Panc1 (cell line): ENCODE measurements around the gene SPRYD3.

ENCODE experiments used
- SIN3A ChIP-seq: IDR thresholded peaks from 2 replicates; pipeline ENCODE4 v1.6.1; 2012; ENCODE audit warnings: low read depth, mild to moderate bottlenecking, low read length, moderate library complexity, borderline replicate concordance; ENCODE audit not compliant: insufficient read depth
- TF ChIP-seq, protein P1 (sequence below): fragments of 450-650 bp; IDR thresholded peaks from 2 replicates; pipeline ENCODE4 v1.5.1; 2017; ENCODE audit warnings: mild to moderate bottlenecking

DNA sequence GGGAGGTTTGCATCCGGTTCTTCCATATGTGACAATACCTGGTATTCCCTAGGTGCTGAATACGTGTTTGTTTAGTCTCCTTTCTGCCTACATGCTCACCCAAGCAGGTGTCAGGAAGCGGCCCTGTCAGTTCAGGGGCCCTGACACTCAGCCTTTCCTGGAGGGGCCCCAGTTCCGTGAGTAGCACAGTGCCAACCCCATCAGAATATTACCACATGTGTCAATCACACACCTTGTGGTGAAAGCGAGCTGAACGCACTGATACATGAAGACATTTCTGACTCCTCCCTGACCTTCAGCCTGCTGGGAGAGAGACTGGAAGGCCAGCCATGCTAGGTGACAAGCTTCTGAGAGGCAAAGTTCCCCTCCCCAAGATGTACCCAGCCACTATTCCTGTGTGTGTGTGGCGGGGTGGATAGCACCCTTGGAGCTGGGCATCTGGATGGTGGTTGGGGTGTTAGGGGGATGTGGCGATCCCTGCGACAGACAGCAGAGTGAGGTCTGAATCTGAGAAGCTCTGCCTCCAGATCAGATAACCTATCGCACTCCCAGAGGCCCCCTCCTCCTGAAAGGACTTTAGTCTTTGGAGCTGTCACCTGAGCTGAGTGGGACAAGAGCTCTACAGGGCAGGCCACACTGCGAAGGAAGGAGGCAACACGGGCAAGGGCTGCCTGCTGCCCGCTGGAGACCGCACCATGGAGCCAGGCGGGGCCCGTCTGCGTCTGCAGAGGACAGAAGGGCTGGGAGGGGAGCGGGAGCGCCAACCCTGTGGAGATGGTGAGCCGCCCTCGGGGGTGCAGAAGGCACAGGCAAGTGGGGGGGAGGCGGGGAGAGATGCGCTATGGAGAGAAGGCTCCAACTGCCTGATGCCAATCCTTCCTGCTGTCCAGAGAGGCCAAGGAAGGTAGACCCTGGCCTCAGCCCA is 24.0 kb upstream of the SPRYD3 start, which contains the start of gene SOAT2:
- TF ChIP-seq, protein P1, sequence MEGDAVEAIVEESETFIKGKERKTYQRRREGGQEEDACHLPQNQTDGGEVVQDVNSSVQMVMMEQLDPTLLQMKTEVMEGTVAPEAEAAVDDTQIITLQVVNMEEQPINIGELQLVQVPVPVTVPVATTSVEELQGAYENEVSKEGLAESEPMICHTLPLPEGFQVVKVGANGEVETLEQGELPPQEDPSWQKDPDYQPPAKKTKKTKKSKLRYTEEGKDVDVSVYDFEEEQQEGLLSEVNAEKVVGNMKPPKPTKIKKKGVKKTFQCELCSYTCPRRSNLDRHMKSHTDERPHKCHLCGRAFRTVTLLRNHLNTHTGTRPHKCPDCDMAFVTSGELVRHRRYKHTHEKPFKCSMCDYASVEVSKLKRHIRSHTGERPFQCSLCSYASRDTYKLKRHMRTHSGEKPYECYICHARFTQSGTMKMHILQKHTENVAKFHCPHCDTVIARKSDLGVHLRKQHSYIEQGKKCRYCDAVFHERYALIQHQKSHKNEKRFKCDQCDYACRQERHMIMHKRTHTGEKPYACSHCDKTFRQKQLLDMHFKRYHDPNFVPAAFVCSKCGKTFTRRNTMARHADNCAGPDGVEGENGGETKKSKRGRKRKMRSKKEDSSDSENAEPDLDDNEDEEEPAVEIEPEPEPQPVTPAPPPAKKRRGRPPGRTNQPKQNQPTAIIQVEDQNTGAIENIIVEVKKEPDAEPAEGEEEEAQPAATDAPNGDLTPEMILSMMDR = no peak
- no peak for TF ChIP-seq SIN3A
